ENCODE data around the gene RSAD2. TPM values are rescaled to one million over a fixed set of nuclear protein-coding genes. Genes with fewer than 3 reads are reported as not detected.

The RSAD2 gene
- total and polyA plus RNA-seq, 2 experiments from 2014 or later, result 0.10 TPM; not detected in 1

GRCh38 chr2:6927186-6927585 lies 49.6 kb downstream of the RSAD2 start:
- peaks cover 3% of the 10 kb centered on the region; the same call in 1 of the 2 replicates for H3K79me2 ChIP-seq (replicated peaks; ENCODE audit: insufficient read depth)
- no peaks in the 10 kb centered on the region for H3K9me3 Mint-ChIP-seq
- H4K20me1 ChIP-seq (replicated peaks; ENCODE audit: insufficient read depth), result no peaks in the 10 kb centered on the region; the same call in 1 of the 2 replicates
- H3K4me3 Mint-ChIP-seq, result no peak overlapping the region
- H3K4me1 ChIP-seq (ENCODE audit: insufficient read depth), result peaks cover 7% of the 10 kb centered on the region; the same call in 1 of the 2 replicates
- peaks cover 3% of the 10 kb centered on the region for H3K27me3 Mint-ChIP-seq (ENCODE audit: insufficient read depth, low read depth, poor library complexity)
- H3K9me2 ChIP-seq (ENCODE audit: insufficient read depth), result no peaks in the 10 kb centered on the region
- no peak overlapping the region for H3K4me2 ChIP-seq
- TF ChIP-seq CREB1 (CRISPR knock-in tag; IDR thresholded peaks at IDR 0.05; ENCODE audit: low read depth) (no peak), ZNF114 (CRISPR knock-in tag; IDR thresholded peaks at IDR 0.05) (no peak), EZH2phosphoT487 (IDR thresholded peaks at IDR 0.05; ENCODE audit: unreplicated experiment) (no peak), NANOG (IDR thresholded peaks at IDR 0.05; ENCODE audit: borderline replicate concordance) (no peak)
- TF ChIP-seq, protein P1, sequence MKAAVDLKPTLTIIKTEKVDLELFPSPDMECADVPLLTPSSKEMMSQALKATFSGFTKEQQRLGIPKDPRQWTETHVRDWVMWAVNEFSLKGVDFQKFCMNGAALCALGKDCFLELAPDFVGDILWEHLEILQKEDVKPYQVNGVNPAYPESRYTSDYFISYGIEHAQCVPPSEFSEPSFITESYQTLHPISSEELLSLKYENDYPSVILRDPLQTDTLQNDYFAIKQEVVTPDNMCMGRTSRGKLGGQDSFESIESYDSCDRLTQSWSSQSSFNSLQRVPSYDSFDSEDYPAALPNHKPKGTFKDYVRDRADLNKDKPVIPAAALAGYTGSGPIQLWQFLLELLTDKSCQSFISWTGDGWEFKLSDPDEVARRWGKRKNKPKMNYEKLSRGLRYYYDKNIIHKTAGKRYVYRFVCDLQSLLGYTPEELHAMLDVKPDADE (IDR thresholded peaks at IDR 0.05), result no peak
- H3K4me1 Mint-ChIP-seq, result peaks cover 37% of the 10 kb centered on the region
- H3K36me3 ChIP-seq (ENCODE audit: insufficient read depth), result no peaks in the 10 kb centered on the region
- H3K27me3 ChIP-seq (ENCODE audit: insufficient read depth), result no peaks in the 10 kb centered on the region
- no peaks in the 10 kb centered on the region for H3F3A ChIP-seq (replicated peaks; ENCODE audit: low read depth)
- H2AFZ ChIP-seq, result no peak overlapping the region
- H3K27ac ChIP-seq (ENCODE audit: low read depth), result no peak overlapping the region
- no peak for ATAC-seq
- no peak overlapping the region for H3K27ac Mint-ChIP-seq
- H3K4me3 ChIP-seq, result no peak overlapping the region
- peaks cover 4% of the 10 kb centered on the region for H3K36me3 Mint-ChIP-seq (ENCODE audit: low read depth)
- no peak for DNase-seq (ENCODE audit: low spot score)

DNA sequence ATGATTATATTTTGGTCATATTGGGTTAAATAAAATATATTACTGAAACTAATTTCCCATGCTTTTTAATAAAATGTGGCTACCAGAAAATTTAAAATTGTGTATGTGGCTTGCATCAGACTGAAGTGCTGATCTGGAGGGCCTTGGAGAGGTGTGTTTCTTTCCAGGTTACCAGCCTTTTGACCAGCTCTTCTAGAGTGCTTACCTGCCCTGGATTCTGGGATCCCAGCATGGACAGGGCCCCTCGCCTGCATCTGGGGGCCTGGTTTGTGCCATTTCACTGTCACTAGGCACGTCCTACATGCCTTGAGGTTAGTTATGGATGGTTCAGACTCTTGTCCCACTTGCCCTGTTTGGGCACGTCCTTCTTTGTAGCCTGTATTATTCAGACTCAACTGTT lies 50.2 kb downstream of the RSAD2 start:
- Histone ChIP-seq H2AFZ (no peak overlapping the region), H3K27ac (ENCODE audit: low read depth) (no peak overlapping the region), H3K4me1 (ENCODE audit: insufficient read depth) (peaks cover 10% of the 10 kb centered on the region; the same call in 1 of the 2 replicates), H3K36me3 (ENCODE audit: insufficient read depth) (no peaks in the 10 kb centered on the region), H3K9me2 (ENCODE audit: insufficient read depth) (no peaks in the 10 kb centered on the region), H3K4me2 (no peak overlapping the region), H3K4me3 (no peak overlapping the region), H4K20me1 (replicated peaks; ENCODE audit: insufficient read depth) (no peaks in the 10 kb centered on the region; the same call in 1 of the 2 replicates), H3K79me2 (replicated peaks; ENCODE audit: insufficient read depth) (peaks cover 3% of the 10 kb centered on the region; the same call in 1 of the 2 replicates), H3F3A (replicated peaks; ENCODE audit: low read depth) (no peaks in the 10 kb centered on the region), H3K27me3 (ENCODE audit: insufficient read depth) (no peaks in the 10 kb centered on the region)
- Mint-ChIP-seq H3K4me1 (peaks cover 38% of the 10 kb centered on the region), H3K27me3 (ENCODE audit: insufficient read depth, low read depth, poor library complexity) (peaks cover 3% of the 10 kb centered on the region), H3K27ac (no peak overlapping the region), H3K9me3 (no peaks in the 10 kb centered on the region), H3K4me3 (no peak overlapping the region), H3K36me3 (ENCODE audit: low read depth) (peaks cover 4% of the 10 kb centered on the region)
- DNase-seq (ENCODE audit: low spot score) (no peak), ATAC-seq (no peak)
- TF ChIP-seq ZNF331 (CRISPR knock-in tag; IDR thresholded peaks at IDR 0.05; ENCODE audit: low read depth), result no peak

DNA sequence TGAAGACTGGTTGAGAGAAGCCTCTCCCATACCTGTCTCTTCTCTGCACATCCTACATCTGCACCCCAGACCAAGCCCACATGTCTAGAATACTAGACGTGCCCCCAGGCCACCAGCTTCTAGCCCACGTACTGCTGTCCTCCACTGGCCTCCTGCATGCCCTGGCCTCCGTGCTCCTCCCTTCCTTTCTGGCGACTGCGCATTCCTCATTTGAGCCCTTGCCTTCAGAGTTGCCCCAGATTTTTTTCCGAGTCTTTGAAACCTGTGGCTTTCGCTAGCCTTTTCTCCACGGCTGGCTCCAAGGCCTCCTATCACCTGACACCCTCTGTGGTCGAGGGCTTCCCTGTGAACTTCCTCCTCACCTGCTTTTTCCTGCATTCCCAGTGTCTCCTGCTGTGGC lies 50.9 kb downstream of the RSAD2 start:
- ATAC-seq (no peak), DNase-seq (ENCODE audit: low spot score) (no peak)
- Mint-ChIP-seq H3K4me3 (no peak overlapping the region), H3K36me3 (ENCODE audit: low read depth) (peaks cover 4% of the 10 kb centered on the region), H3K27me3 (ENCODE audit: insufficient read depth, low read depth, poor library complexity) (peaks cover under 1% of the 10 kb centered on the region), H3K27ac (no peak overlapping the region), H3K4me1 (peaks cover 38% of the 10 kb centered on the region), H3K9me3 (no peaks in the 10 kb centered on the region)
- Histone ChIP-seq H3K4me3 (no peak overlapping the region), H3K4me2 (no peak overlapping the region), H4K20me1 (replicated peaks; ENCODE audit: insufficient read depth) (no peaks in the 10 kb centered on the region; the same call in 1 of the 2 replicates), H2AFZ (no peak overlapping the region), H3F3A (replicated peaks; ENCODE audit: low read depth) (no peaks in the 10 kb centered on the region), H3K79me2 (replicated peaks; ENCODE audit: insufficient read depth) (peaks cover 3% of the 10 kb centered on the region; the same call in 1 of the 2 replicates), H3K27ac (ENCODE audit: low read depth) (no peak overlapping the region), H3K4me1 (ENCODE audit: insufficient read depth) (peaks cover 12% of the 10 kb centered on the region; the same call in 1 of the 2 replicates), H3K36me3 (ENCODE audit: insufficient read depth) (no peaks in the 10 kb centered on the region), H3K9me2 (ENCODE audit: insufficient read depth) (no peaks in the 10 kb centered on the region), H3K27me3 (ENCODE audit: insufficient read depth) (no peaks in the 10 kb centered on the region)
- no peak for TF ChIP-seq ZNF331 (CRISPR knock-in tag; IDR thresholded peaks at IDR 0.05; ENCODE audit: low read depth)
- TF ChIP-seq EZH2 (IDR thresholded peaks at IDR 0.05; ENCODE audit: low read depth, unreplicated experiment), result no peak
- TF ChIP-seq ZNF462 (CRISPR knock-in tag; IDR thresholded peaks at IDR 0.05), result no peak
- TF ChIP-seq ZNF114 (CRISPR knock-in tag; IDR thresholded peaks at IDR 0.05), result no peak
- TF ChIP-seq CREB1 (CRISPR knock-in tag; IDR thresholded peaks at IDR 0.05; ENCODE audit: low read depth), result no peak
- TF ChIP-seq, protein P1 (IDR thresholded peaks at IDR 0.05), result no peak
